ENCODE data around the gene TOP3B.

DNA sequence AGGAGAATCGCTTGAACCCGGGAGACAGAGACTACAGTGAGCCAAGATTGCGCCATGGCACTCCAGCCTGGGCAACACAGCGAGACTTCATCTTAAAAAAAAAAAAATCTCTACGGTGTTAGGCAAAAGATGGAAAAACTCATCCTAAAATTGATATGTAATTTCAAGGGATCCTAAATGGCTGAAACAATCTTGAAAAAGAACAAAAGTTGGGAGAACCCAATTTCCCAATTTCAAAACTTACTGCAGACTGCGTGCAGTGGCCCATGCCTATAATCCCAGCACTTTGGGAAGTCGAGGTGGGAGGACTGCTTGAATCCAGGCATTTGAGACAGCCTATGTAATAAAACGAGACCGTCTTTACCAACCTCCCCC lies 31.7 kb upstream of the TOP3B start:
- TF ChIP-seq, protein P1, sequence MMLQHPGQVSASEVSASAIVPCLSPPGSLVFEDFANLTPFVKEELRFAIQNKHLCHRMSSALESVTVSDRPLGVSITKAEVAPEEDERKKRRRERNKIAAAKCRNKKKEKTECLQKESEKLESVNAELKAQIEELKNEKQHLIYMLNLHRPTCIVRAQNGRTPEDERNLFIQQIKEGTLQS (CRISPR knock-in tag; conservative IDR thresholded peaks at IDR 0.05) = no peak
- TF ChIP-seq, protein P2, sequence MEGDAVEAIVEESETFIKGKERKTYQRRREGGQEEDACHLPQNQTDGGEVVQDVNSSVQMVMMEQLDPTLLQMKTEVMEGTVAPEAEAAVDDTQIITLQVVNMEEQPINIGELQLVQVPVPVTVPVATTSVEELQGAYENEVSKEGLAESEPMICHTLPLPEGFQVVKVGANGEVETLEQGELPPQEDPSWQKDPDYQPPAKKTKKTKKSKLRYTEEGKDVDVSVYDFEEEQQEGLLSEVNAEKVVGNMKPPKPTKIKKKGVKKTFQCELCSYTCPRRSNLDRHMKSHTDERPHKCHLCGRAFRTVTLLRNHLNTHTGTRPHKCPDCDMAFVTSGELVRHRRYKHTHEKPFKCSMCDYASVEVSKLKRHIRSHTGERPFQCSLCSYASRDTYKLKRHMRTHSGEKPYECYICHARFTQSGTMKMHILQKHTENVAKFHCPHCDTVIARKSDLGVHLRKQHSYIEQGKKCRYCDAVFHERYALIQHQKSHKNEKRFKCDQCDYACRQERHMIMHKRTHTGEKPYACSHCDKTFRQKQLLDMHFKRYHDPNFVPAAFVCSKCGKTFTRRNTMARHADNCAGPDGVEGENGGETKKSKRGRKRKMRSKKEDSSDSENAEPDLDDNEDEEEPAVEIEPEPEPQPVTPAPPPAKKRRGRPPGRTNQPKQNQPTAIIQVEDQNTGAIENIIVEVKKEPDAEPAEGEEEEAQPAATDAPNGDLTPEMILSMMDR (IDR thresholded peaks at IDR 0.05) = no peak
- TF ChIP-seq, protein P3, sequence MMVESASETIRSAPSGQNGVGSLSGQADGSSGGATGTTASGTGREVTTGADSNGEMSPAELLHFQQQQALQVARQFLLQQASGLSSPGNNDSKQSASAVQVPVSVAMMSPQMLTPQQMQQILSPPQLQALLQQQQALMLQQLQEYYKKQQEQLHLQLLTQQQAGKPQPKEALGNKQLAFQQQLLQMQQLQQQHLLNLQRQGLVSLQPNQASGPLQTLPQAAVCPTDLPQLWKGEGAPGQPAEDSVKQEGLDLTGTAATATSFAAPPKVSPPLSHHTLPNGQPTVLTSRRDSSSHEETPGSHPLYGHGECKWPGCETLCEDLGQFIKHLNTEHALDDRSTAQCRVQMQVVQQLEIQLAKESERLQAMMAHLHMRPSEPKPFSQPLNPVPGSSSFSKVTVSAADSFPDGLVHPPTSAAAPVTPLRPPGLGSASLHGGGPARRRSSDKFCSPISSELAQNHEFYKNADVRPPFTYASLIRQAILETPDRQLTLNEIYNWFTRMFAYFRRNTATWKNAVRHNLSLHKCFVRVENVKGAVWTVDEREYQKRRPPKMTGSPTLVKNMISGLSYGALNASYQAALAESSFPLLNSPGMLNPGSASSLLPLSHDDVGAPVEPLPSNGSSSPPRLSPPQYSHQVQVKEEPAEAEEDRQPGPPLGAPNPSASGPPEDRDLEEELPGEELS (CRISPR knock-in tag; IDR thresholded peaks at IDR 0.05) = no peak
- TF ChIP-seq, protein P4, sequence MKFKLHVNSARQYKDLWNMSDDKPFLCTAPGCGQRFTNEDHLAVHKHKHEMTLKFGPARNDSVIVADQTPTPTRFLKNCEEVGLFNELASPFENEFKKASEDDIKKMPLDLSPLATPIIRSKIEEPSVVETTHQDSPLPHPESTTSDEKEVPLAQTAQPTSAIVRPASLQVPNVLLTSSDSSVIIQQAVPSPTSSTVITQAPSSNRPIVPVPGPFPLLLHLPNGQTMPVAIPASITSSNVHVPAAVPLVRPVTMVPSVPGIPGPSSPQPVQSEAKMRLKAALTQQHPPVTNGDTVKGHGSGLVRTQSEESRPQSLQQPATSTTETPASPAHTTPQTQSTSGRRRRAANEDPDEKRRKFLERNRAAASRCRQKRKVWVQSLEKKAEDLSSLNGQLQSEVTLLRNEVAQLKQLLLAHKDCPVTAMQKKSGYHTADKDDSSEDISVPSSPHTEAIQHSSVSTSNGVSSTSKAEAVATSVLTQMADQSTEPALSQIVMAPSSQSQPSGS (CRISPR knock-in tag; IDR thresholded peaks at IDR 0.05; ENCODE audit: borderline replicate concordance, low read depth) = no peak
- TF ChIP-seq ETV6 (CRISPR knock-in tag; IDR thresholded peaks at IDR 0.05) (no peak), TEAD1 (CRISPR knock-in tag; IDR thresholded peaks at IDR 0.05) (no peak), FOXP1 (CRISPR knock-in tag; IDR thresholded peaks at IDR 0.05; ENCODE audit: borderline replicate concordance) (no peak), STAT6 (CRISPR knock-in tag; conservative IDR thresholded peaks at IDR 0.05; ENCODE audit: low read depth) (no peak), CREB1 (CRISPR knock-in tag; IDR thresholded peaks at IDR 0.05) (no peak), USF1 (CRISPR knock-in tag; IDR thresholded peaks at IDR 0.05) (no peak), ZBTB21 (CRISPR knock-in tag; IDR thresholded peaks at IDR 0.05; ENCODE audit: borderline replicate concordance) (no peak), ZNF423 (CRISPR knock-in tag; IDR thresholded peaks at IDR 0.05) (no peak)
- TF ChIP-seq, protein P5, sequence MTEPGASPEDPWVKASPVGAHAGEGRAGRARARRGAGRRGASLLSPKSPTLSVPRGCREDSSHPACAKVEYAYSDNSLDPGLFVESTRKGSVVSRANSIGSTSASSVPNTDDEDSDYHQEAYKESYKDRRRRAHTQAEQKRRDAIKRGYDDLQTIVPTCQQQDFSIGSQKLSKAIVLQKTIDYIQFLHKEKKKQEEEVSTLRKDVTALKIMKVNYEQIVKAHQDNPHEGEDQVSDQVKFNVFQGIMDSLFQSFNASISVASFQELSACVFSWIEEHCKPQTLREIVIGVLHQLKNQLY (CRISPR knock-in tag; IDR thresholded peaks at IDR 0.05) = no peak
- TF ChIP-seq, protein P6, sequence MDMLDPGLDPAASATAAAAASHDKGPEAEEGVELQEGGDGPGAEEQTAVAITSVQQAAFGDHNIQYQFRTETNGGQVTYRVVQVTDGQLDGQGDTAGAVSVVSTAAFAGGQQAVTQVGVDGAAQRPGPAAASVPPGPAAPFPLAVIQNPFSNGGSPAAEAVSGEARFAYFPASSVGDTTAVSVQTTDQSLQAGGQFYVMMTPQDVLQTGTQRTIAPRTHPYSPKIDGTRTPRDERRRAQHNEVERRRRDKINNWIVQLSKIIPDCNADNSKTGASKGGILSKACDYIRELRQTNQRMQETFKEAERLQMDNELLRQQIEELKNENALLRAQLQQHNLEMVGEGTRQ (CRISPR knock-in tag; IDR thresholded peaks at IDR 0.05) = no peak
